Stimulated activated CD8-positive, alpha-beta memory T cell treated with anti-CD3 and anti-CD28 coated beads, Interleukin-7, amount 100 ng/mL, for 1 hour (primary cell): ENCODE measurements around the gene CPHXL2.

ENCODE experiments used
- DNase-seq, 2 donors: peaks; one replicate each; pipeline ENCODE4 v3.0.0-alpha.2; 2020; ENCODE audit warnings: low read depth in 2 of 2

Gene CPHXL2

DNA sequence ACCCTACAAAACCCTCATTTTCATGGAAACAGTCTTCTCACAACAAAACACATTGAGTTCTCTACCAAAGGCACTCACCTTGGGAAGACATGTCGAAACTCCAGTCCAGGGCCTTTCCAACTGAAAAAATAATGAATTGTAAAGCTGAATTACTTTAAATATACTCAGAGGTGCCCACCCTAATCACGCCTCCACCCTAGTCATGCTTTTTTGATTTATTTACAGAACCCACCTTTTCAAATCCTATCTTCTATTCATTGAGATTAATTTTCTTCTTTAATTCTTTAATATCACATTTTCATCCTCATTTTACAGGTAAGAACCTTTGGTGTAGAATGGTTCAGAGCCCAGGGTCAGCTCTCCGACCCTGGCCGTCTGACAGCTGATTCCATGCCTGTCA is at the start of gene CPHXL2:
CPHXL2 (minus strand) TSS at position 101 of the 400 bp plus-strand sequence; CDS start at position 91, 10 bp downstream.
- no peak for DNase-seq

DNA sequence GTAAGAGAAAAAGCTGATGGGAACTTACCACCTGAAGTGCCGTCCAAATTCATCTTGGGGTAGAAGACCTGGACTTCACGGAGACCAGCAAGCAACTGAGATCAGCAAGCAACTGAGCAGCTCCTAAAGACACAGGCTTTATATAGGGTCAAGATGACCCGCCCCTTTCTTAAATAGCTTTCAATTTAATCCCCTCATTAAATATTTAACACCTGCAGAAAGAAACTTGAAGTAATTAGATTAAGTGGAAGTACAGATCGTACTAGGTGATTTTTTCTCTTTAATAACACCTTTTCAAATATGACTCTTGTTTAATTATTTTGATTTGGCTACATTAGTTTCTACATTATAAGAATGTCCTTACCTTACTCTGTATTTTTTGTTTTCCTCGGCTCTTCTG is 49.6 kb upstream of the CPHXL2 start, which contains the start of gene CPHXL:
CPHXL (minus strand) TSS at position 101 of the 400 bp plus-strand sequence; CDS start at position 53, 48 bp downstream.
- DNase-seq = no peak

DNA sequence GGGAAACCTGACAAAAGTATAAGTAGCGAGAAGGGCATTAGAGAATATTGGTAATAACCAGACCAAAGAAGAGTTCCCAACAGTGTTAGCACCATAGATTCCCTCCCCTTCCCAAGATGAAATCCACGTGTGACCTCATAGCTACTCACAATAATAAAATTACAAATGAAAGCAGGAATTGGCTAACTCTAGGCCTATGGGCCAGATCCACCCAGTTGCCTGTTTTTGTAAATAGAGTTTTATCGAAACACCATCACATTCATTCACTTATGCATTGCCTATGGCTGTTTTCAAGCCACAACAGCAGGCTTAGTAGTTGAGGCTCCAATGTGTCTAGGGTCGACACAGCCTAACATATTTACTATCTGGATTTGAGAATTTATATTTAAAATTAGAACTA is 41.6 kb upstream of the CPHXL2 start:
- no peak for DNase-seq

DNA sequence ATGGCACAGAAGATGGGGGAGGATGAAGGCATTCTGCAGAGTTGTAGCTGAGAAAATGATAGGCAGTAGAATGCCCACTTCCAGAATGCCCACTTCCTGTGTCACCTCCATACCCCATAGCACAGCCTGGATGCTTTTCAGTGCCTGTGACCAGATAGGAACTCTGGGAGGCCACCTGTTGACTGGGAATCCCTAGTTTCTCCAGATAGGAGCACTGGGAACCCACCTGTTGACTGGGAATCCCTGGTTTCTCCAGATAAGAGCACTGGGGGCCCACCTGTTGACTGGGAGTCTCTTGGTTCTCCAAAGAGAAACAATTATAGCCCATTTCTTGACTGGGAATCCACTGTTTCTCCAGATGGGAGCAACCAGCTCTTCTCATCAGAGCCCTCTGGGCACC is 37.9 kb upstream of the CPHXL2 start:
- DNase-seq = no peak

DNA sequence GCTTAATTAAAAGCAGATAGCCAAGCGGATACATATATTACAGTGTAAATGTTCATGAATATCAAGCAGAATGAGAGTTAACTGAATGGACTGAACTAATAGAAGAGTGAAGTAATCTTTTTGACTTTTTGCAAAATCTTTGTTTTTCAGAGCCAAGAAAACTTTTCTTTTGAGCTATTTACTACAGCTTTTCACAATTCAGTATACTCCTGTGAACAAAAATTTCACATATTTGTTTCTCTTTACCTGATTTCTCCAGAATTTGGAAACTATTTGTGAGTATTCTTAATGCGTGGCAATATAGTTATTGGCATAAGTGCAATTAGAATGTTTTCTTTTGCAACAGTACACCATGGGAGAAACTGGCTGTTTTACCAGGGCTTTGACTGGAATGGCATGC is 33.5 kb upstream of the CPHXL2 start:
- DNase-seq = no peak

DNA sequence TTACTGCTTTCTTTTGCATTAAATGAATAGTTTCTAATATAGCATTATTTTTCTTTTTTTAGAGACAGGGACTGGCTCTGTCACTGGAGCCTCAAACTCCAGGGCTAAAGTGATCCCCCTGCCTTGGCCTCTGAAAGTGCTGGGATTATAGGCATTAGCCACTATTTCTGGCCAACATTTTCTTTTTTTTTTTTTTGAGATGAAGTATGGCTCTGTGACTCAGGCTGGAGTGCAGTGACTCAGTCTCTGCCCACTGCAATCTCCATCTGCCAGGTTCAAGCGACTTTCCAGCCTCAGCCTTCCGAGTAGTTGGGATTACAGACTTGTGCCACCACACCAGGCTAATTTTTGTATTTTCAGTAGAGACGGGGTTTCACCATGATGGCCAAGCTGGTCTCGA is 26.5 kb upstream of the CPHXL2 start:
- no peak for DNase-seq

DNA sequence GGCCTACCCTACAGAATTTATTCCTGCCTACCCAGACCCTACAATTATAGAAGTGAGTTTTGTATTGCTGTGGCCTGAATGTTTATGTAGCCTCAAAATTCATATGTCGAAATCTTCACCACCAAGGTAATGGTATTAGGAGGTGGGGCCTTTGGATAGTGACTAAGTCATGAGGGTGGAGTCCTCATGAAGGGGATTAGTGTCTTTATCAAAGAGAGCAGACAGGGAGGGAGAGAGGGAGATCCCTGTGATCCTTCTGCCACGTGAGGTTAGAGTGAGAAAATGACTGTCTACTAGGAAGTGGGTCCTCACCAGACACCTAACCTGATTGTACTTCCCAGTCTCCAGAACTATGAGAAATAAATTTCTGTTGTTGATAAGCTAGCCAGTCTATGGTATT is 25.4 kb upstream of the CPHXL2 start:
- no peak for DNase-seq

DNA sequence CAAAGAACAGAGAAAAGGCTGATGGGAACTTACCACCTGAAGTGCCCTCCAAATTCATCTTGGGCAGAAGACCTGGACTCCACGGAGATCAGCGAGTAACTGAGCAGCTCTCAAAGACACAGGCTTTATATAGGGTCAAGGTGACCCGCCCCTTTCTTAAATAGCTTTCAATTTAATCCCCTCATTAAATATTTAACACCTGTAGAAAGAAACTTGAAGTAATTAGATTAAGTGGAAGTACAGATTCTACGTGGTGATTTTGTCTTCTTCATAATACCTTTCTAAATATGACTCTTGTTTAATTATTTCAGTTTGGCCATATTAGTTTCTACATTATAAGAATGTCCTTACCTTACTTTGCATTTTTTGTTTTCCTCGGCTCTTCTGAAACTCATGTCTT is 24.6 kb upstream of the CPHXL2 start, which contains the start of gene DUXB:
DUXB (minus strand) TSS at position 101 of the 400 bp plus-strand sequence; CDS start at position 58, 43 bp downstream.
- no peak for DNase-seq

DNA sequence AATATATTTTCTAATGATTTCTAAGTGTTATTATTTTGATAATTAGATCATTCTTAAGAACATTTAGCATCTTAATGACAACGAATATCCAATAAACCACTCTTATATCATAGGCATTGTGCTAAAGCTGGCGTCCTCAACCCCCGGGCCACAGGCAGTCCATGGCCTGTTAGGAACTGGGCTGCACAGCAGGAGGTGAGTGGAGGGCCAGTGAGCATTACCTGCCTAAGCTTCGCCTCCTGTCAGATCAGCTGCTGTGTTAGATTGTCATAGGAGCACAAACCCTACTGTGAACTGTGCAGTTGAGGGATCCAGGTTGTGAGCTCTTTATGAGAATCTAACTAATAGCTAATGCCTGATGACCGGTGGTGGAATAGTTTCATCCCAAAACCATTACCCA is 20.8 kb upstream of the CPHXL2 start:
- no peak for DNase-seq

DNA sequence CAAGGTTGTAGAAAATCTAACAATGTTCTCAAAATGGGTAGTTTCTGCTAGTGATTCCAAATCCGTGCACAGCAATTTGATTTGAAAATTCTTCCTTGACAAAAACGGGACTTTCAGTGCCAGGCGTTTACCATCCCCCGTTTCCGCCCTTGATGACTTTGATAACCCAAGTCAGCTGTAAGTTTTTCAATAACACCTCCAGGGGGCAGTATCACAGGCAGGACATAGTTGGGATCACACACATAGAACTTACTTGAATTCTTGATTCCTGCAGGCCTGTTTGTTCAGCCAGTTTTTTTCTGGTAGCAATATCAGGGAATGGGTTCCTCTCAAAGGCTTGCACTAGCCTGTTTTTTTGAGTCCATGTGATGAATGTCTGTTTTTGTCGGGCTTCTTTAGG is 18.9 kb upstream of the CPHXL2 start:
- DNase-seq = no peak

DNA sequence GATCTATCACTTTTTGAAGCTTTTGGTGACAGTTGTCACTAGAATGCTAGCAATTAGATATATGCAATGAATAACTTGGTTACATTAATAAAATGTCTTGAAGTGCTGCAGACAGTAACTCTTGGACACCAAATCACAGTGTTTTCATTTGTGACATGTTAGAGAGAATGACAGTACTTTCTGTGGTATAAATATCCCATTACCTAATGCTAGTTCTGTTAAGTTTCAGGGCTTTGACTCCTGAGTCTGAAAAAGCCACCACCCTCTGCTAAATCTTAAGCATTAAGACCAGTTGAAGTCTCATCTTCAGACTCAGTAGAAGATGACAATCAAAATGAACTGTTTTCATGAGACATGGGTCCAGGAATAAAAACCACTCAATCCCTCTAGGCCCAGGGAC is 10.6 kb upstream of the CPHXL2 start:
- no peak for DNase-seq

DNA sequence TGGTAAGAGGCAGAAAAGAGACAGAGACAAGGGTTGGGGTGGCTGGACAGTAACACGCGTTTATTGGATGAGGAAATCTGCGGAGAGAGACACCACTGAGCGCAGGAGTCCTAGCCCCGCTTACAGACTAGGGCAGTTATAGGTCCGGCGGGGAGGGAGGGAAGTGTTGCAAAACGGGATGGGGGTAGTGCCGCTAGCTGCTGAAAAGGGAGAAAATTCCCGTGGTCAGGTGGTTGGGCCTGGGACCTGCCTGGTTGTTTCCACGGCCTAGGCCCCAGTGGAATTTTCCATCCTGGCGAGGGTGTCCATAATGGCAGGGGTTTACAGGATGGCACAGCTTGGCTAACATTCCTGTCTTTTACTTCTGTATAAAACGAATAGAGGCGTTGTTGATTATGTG is 5.5 kb upstream of the CPHXL2 start:
- DNase-seq = no peak

DNA sequence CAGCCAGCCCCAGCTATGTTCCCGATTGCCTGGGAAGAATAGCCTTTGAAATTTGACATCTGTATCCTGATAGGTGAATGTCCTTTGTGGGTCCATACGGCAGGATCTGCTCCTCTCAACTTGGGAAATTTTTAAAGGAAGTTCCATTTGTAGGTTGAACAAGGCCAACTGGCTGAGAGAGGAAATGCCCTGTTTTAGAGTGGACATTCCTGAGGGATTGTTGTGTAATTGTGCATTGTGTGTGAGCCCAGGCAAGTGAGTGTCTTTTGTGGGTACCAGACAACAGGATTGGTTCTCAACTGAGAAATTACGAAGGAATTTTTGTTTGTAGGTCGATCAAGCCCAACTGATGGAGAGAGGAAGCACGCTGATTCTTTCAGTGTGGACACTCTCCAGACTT is 2.6 kb upstream of the CPHXL2 start:
- no peak for DNase-seq

DNA sequence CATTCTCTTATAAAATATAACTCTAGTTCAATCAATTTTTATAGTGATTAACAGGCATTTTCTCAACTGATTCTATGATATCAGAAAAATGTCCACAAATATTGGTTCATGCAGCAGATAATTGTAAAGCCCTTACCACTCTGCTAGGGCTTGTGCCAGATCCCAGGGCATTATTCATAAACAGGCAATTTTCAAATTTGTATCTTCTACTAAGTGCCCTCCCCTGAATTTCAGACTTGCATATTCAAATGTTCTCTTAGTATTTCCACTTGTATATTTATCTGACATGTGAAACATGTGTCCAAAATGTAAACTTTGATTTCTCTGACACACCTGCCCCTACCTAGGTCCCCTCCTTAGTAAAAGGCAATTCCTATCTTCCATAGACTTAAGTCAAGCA is 9.3 kb downstream of the CPHXL2 start:
- DNase-seq = no peak

DNA sequence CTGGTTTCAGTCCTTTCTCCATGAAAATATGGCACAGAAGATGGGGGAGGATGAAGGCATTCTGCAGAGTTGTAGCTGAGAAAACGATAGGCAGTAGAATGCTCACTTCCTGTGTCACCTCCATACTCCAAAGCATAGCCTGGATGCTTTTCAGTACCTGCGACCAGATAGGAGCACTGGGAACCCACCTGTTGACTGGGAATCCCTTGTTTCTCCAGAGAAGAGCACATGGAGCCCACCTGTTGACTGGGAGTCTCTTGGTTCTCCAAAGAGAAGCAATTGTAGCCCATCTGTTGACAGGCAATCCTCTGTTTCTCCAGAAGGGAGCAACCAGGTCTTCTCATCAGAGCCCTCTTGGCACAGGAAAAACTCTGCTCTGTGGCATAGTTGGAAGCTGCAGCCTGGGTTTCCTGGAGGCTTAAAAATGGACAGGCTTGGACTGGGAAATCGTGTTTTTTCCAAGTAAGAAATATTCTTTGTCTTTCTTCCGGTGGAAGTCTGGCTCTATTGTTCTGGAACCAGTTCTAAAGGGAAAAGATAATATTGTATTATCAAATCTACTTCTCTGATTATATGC is 16.0 kb downstream of the CPHXL2 start:
- no peak for DNase-seq

DNA sequence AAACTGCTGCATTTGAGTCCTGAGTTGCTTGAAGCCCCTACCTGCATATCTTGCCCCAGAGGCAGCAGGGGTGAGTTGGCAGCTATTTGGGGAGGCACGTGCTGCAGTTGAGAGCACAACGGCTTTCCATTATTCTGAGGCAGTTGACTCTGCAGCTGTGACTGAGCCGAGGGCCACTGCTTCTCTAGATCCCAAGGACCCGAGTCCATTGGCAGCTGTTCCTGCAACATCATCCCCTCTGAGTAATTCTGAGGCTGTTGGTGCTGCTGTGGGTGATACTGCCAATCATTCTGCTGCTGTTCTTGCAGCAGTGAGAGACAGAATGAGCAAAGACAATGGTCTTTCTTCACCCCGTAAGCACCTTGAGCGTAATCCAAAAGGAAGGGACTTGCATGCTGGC is 16.5 kb downstream of the CPHXL2 start:
- no peak for DNase-seq

DNA sequence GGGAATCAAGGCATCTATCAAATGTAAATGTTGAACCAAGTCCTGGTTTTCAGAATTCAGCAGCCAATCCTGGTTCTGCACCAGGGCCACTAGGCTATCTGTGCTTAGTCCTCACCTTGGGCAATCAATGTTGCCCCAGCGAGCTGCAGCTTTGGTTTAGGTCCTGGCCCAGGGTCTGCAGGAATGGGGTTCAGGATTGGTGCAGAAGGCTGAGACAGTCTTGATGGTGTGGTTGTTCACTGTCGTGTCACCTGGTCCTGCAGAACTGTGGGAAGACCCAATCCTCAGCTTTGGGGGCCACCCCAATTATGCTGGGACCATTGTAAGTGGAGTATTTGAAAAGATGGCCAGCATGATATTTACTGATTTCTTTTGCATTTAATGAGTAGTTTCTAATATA is 18.6 kb downstream of the CPHXL2 start:
- no peak for DNase-seq

DNA sequence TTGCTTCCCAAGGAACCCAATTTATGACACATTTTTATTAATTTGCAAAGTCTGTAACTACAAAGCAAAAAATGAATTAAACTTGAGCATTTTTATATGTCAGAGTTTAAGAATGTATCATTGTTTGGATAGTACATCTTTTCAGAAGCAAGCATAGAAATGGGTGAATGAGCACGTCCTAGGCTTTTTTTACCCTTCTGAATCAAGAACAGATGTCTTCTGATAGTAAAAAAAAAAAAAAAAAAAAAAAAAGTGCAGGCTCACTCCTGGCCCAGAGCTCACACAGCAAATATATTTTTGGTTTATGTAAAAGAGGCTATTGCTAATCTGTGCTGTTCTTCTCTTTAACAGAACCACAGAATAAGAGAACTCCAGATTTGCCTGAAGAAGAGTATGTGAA is 22.9 kb downstream of the CPHXL2 start:
- no peak for DNase-seq

DNA sequence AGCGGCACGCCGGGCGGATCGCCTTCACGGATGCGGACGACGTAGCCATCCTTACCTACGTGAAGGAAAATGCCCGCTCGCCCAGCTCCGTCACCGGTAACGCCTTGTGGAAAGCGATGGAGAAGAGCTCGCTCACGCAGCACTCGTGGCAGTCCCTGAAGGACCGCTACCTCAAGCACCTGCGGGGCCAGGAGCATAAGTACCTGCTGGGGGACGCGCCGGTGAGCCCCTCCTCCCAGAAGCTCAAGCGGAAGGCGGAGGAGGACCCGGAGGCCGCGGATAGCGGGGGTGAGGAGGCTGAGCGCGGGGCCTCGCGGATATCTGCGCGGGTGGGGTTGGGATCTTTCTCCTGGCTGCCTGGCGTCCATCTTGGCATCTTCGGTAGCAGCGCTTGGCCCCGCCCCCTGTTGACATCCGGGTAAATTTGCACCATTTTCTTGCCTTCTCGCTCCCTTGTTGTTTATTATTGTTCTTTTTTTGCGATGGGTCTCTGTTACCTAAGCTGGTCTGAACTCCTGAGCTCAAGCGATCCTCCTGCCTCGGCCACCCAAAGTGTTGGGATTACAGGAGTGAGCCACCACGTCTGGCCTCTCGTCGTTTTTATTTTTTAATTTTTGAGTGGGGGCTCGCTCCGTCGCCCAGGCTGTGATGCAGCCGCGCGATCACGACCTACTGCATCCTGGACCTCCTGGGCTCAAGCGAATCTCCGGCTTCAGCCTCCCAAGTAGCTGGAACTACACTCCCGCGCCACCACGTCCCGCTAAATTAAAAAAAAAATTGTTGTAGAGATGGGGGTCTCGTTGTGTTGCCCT is 28.3 kb downstream of the CPHXL2 start:
- peak; percentile 65 to 75 for DNase-seq

DNA sequence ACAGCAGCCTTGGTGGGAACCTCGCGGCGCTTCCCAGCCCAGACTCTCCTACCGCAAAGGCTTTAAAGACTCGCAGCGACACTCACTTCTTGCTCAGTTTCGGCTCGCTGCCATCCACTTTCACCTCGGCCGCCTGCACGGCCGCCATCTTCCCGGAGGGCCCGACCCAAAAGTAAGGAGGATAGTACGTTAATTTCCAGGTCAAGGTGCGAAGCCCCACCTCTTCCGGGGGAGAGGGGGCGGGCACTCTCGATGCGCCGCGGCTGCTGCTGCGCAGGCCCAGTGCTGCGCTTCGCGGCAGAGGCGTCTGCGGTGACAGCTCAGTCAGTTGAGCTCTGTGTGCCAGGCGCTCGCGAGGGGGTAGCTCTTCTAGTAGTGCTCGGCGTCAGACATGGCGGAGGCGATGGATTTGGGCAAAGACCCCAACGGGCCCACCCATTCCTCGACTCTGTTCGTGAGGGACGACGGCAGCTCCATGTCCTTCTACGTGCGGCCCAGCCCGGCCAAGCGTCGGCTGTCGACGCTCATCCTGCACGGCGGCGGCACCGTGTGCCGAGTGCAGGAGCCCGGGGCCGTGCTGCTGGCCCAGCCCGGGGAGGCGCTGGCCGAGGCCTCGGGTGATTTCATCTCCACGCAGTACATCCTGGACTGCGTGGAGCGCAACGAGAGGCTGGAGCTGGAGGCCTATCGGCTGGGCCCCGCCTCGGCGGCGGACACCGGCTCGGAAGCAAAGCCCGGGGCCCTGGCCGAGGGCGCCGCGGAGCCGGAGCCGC is 29.1 kb downstream of the CPHXL2 start, which contains the start of the genes KARS1 and TERF2IP:
KARS1 (minus strand) TSS at position 174 of the 773 bp plus-strand sequence; CDS start at position 148, 26 bp downstream.
TERF2IP (plus strand) TSS at position 282 of the 773 bp plus-strand sequence; CDS start at position 392, 110 bp downstream.
- peak; percentile 91 for DNase-seq

DNA sequence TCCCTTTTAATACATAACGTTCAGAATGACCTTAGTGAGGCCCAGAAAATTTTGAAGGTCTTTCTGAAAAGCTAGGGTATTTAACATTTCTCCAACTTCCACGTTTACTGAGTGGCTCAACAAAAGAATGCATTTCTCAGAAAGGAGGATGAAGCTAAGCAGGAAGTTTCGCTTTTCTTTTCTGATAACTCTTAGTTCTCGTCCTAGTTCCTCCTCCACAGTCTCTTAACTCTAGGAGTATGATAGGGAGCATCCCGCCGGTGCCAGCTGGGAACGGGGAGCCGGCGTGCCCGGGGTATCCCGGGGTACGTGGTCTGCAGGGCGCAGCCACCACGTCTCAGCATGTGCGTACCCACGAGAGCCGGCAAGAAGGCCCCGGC is 29.7 kb downstream of the CPHXL2 start:
- no peak for DNase-seq
